ENCODE measurements around the gene PPP1CC.

PPP1CC gene

DNA sequence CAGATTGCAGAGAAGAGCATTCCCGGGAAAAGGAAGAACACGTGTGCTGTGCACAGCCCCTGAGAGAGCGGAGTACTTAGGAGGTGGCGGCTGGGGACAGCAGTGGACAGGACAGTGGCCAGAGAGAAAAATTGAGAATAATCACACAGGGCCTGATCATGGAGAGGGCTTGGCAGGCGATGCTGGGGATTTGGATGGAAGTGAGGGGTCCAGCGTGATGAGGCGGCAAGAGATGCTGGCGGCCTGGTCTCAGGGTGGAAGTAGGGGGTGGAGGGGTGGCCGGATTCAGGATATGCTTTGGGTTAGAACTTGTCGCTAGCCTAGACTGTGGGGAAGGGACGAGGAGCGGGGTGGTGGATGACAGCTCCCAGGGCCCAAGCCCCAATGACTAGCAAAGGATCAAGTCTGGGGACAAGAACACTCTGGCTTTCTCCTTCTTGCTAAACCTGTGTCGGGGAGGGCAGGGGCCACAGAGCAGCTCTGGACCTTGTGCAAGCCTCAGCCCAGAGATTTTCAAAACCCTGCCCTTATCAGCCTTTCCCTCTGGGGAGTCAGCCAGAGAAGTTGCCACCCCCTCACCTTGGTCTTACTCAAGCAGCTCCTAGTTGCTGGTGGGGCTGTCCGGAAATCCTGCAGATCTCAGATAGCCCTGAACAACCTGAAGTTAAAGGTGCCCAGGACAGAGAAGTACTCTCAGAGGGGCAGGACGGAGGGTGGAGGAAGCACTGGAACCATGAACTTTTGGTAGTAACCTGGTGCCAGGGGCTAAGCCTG, 55.1 kb downstream of the PPP1CC start:
- DNase-seq (ENCODE audit: low read depth), result no peak

DNA sequence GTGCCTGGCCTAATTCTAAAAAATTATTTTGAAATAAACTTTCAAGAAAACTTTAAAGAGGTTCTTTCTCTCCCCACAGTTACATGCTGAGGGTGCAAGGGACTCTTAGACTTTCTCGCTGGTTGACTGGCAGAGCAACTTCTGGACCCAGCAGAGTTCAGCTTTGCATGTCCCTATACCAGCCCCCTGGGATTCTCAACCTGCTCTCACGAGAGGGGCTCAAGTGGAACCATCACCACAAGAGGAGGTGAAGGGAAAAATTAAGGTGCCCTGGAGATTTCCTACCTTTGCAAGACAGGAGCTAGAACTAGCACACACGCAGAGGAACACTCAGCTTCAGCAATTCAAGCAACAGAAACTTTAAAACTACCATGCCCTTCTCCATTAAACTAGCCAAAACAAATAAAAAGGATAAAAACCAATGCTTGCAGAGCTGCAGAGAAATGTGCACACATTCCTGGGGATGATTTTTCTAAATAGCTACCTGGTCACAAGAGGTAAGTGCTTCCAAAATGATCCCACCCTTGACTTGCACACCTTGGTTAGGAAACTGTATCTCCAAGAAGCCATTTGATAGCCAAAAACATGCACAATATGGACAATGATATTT, 56.3 kb downstream of the PPP1CC start:
- no peak for DNase-seq (ENCODE audit: low read depth)

DNA sequence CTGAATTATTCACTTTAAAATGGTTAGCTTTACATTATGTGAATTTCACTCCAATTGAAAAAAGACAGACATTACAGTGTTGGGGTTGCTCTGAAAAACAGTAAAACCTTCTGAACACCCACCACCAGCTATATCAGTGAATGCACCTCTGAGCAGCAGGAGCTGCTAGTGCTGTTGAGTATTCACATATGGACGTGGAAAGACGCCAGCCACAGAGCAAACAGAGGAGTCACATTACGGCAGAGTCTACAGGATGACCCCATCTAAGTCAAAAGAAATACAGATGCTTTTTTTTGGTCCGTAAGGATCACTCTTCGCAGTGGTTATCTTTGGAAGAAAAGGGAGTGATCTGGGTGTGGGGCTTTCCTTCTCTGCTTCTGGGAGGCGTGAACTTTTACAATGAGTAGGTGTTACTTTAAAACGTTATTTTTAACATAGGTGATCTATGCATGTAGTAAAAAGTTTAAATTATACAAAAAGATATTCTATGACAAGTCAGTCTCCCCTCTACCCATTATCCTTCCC, 58.3 kb downstream of the PPP1CC start:
- DNase-seq (ENCODE audit: low read depth), result no peak

DNA sequence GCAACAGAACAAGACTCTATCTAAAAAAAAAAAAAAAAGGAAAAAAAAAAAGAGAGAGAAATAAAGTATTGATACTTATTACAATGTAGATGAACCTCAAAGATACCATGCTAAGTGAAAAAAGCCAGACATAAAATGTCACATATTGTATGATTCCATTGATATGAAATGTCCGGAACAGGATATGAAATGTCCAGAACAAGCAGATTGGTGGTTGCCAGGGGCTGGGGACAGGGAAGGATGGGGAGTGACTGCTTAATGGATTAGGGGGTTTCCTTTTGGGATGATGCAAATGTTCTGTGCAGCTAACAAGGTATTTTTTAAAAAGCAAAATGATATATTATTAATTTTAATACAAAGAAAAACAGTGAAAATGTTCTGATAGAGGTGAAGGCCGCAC, 58.8 kb downstream of the PPP1CC start:
- no peak for DNase-seq (ENCODE audit: low read depth)

DNA sequence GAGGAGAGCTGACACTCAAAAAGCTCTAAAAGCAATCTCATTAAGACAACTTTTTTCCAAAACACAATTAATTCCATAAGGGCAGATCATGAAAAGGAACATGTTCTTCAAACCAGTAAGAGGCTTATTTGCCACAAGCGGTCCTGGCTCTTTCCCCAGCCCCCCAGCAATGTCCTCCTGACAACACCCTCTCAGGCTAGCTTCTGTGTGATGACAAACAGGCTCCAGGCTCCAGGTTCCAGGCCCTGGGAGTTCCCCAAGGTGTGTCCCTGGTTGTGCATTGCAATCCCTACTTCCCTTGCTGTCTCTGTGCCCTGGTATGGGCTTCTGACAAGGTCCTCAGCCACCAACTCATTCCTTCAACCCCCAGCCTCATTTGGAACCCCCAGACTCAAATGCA, 62.7 kb downstream of the PPP1CC start:
- no peak for DNase-seq (ENCODE audit: low read depth)

DNA sequence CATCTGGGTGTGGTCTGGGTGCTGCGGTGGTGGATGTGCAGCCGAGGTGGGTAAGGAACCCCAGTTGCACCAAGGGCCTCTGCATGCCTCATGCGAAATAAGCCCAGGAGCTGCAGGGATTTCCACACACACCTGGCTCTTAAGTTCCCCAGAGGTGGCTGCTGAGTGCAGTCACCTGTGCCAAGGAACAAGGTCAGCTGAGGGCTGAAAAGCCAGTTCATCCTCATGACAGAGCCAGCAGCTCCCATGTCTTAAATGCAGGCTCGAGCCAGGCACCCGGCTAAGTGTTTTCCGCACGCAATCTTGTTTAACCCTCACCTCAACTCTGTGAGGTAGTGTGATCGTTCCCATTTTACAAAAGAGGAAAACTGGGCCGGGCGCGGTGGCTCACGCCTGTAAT, 63.5 kb downstream of the PPP1CC start:
- DNase-seq (ENCODE audit: low read depth), result no peak

DNA sequence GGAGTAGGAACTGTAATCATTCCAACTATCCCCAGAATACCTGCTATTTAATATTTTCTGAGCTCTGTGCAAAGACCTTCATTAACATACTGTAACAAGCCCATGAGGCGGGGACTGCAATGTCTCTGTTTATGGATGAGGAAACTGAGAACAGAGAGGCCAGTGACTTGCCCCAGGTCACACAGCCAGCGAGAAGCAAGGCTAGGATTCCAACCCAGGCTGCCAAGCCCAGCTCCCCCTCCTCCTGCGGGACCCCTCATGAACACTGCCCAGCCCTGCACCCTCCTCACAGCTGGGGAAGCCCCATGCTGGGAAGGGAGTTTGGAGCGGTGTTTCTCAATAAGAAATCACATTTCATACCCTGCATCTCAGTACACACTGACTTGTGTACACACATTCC, 64.7 kb downstream of the PPP1CC start:
- no peak for DNase-seq (ENCODE audit: low read depth)

DNA sequence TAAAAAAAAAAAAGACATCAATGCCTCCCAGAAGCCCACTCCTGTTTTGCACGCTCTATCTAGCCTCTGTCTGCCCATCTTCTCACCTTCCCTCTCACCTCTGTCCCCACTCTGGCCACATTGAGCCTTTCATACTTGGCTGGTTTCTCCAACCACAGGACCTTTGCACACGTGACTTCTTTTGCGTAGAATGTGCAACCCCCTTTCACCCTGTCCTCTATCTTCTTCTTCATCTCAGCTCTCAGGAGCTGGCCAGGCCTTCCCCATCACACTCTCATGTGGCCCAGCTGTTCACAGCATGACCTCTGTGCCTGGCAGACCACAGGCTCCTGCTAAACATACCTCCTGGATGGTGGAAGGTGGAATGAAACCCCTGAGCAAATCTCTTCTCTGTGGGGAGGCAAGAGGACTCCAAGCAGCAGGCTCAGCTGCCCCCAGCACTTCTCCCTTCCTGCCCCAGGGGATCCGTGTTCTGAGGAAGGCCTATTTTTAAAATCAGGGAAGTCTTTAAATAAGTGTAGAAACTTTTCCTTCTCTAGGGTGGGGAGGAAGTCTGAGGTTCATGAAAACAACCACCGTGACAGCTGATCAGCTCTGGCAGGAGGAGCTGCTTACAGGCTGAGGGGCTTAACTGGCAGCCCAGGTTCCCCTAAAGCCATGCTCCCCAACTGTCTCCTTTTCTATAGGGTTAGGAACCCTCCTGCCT, 65.3 kb downstream of the PPP1CC start:
- DNase-seq (ENCODE audit: low read depth), result no peak

DNA sequence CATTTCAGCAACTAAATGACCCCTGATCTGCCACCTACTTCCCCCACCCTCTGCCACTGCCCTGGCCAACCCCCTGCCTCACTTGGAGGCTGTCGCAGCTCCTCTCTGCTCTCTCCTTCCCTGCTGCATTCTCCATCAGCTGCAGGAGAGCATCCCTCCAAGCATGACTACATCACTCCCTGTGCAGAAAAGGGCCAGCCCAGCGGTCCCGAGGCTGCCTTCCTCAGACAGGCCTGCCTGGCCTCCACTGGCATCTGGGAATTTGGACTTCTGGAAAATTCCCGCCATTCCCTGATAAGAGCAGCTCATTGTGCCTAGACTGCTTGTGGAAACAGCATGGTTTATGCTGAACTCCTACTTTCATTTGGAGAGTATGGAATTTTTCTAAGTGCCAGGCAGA, 66.5 kb downstream of the PPP1CC start:
- DNase-seq (ENCODE audit: low read depth), result no peak

DNA sequence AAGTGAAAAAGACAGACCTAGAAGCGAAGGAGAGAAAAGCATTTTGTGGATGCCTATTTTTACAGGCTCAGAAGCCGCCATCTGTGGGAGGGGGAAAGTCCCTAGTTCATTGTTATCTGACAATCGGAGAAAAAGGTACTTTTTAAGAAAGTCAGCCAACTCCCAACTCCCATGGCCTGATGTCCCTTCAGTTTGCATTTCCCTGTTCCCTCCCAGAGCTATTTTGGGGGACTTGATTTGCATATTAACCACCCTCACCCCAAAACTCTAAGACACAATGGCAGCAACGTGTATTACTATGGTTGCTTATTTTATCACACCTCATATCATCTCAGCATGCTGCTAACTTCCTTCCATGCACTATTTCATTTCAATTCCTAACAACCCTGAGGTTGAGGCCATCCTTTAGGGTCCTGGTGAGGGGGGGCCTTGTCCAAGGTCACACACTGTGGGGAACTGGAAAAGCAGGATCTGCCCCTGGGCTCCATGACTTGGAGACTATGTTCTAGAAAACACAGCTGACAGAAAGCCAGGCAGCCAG, 72.5 kb downstream of the PPP1CC start:
- no peak for DNase-seq (ENCODE audit: low read depth)

All from stimulated activated CD8-positive, alpha-beta memory T cell treated with anti-CD3 and anti-CD28 coated beads, Interleukin-7, amount 100 ng/mL, for 24 hours (primary cell).